ENCODE measurements around the gene CARS1.

The CARS1 gene

GRCh38 chr11:2999464-2999998 is 57.7 kb downstream of the CARS1 start:
- no peak for TF ChIP-seq CTCF (conservative IDR thresholded peaks at IDR 0.05; ENCODE audit: low read depth, low read length)
- no peak for DNase-seq (ENCODE audit: low read depth)
- no peak overlapping the region for H3K4me3 ChIP-seq (ENCODE audit: low read length)

- no peak overlapping the region for H3K4me3 ChIP-seq (ENCODE audit: low read length)
- TF ChIP-seq CTCF (conservative IDR thresholded peaks at IDR 0.05; ENCODE audit: low read depth, low read length), result no peak
- DNase-seq (ENCODE audit: low read depth), result no peak
Observed at GRCh38 chr11:2998073-2998850, 59.0 kb downstream of the CARS1 start.

GRCh38 chr11:2997406-2997805 is 59.8 kb downstream of the CARS1 start:
- no peak overlapping the region for H3K4me3 ChIP-seq (ENCODE audit: low read length)
- DNase-seq (ENCODE audit: low read depth), result no peak
- TF ChIP-seq CTCF (conservative IDR thresholded peaks at IDR 0.05; ENCODE audit: low read depth, low read length), result no peak

GRCh38 chr11:2996976-2997375 is 60.2 kb downstream of the CARS1 start:
- H3K4me3 ChIP-seq (ENCODE audit: low read length), result no peak overlapping the region
- DNase-seq (ENCODE audit: low read depth), result no peak
- no peak for TF ChIP-seq CTCF (conservative IDR thresholded peaks at IDR 0.05; ENCODE audit: low read depth, low read length)

- no peak for DNase-seq (ENCODE audit: low read depth)
- no peak for TF ChIP-seq CTCF (conservative IDR thresholded peaks at IDR 0.05; ENCODE audit: low read depth, low read length)
- no peak overlapping the region for H3K4me3 ChIP-seq (ENCODE audit: low read length)
Observed at GRCh38 chr11:2995893-2996554, 61.2 kb downstream of the CARS1 start.

- DNase-seq (ENCODE audit: low read depth), result no peak
- no peak for TF ChIP-seq CTCF (conservative IDR thresholded peaks at IDR 0.05; ENCODE audit: low read depth, low read length)
- no peak overlapping the region for H3K4me3 ChIP-seq (ENCODE audit: low read length)
Observed at GRCh38 chr11:2995031-2995561, 62.1 kb downstream of the CARS1 start.

All from retinal pigment epithelial cell (primary cell).